Activated naive CD8-positive, alpha-beta T cell (primary cell): ENCODE results near the gene TRAIP.

Source experiments
- H3K27ac Mint-ChIP-seq: one replicate; pipeline ENCODE4 v1.8.0; 2021; ENCODE audit warnings: mixed read lengths
- H3K27me3 Mint-ChIP-seq: one replicate; pipeline ENCODE4 v1.8.0; 2021; ENCODE audit warnings: mixed read lengths
- H3K36me3 Mint-ChIP-seq: one replicate; pipeline ENCODE4 v1.8.0; 2021; ENCODE audit warnings: mixed read lengths
- H3K4me1 Mint-ChIP-seq: one replicate; pipeline ENCODE4 v1.8.0; 2021; ENCODE audit warnings: low read depth, mixed read lengths
- H3K4me3 Mint-ChIP-seq: one replicate; pipeline ENCODE4 v1.8.0; 2021; ENCODE audit warnings: mild to moderate bottlenecking, mixed read lengths
- H3K9me3 Mint-ChIP-seq: one replicate; pipeline ENCODE4 v1.8.0; 2021; ENCODE audit warnings: low read depth, mixed read lengths

Gene TRAIP

GRCh38 chr3:49807431-49808114, 48.8 kb downstream of the TRAIP start:
- peaks cover 61% of the 10 kb centered on the region for H3K4me1 Mint-ChIP-seq
- no peaks in the 10 kb centered on the region for H3K27me3 Mint-ChIP-seq
- no peaks in the 10 kb centered on the region for H3K36me3 Mint-ChIP-seq
- H3K9me3 Mint-ChIP-seq, result no peaks in the 10 kb centered on the region
- no peak overlapping the region for H3K4me3 Mint-ChIP-seq
- H3K27ac Mint-ChIP-seq, result peak overlapping the region; percentile 67

- H3K27me3 Mint-ChIP-seq, result no peaks in the 10 kb centered on the region
- H3K4me1 Mint-ChIP-seq, result peaks cover 58% of the 10 kb centered on the region
- no peaks in the 10 kb centered on the region for H3K9me3 Mint-ChIP-seq
- H3K4me3 Mint-ChIP-seq, result peak overlapping the region; percentile 9
- H3K27ac Mint-ChIP-seq, result peak overlapping the region; percentile 69
- no peaks in the 10 kb centered on the region for H3K36me3 Mint-ChIP-seq
These were observed 49.5 kb downstream of the TRAIP start for GRCh38 chr3:49806850-49807249.

- peaks cover 54% of the 10 kb centered on the region for H3K4me1 Mint-ChIP-seq
These were observed 50.3 kb downstream of the TRAIP start for GRCh38 chr3:49805897-49806701.

GRCh38 chr3:49805367-49805782, 51.0 kb downstream of the TRAIP start:
- Mint-ChIP-seq H3K9me3 (no peaks in the 10 kb centered on the region), H3K4me3 (peak overlapping the region; percentile 51), H3K4me1 (peaks cover 54% of the 10 kb centered on the region), H3K36me3 (no peaks in the 10 kb centered on the region), H3K27ac (peak overlapping the region; percentile 42), H3K27me3 (peaks cover 4% of the 10 kb centered on the region)

More at GRCh38 chr3:49805897-49806701, 50.3 kb downstream of the TRAIP start:
- Mint-ChIP-seq H3K27ac (peak overlapping the region; percentile 69), H3K36me3 (no peaks in the 10 kb centered on the region), H3K4me3 (peak overlapping the region; percentile 32), H3K9me3 (no peaks in the 10 kb centered on the region), H3K27me3 (peaks cover 2% of the 10 kb centered on the region)

- peaks cover 50% of the 10 kb centered on the region for H3K4me1 Mint-ChIP-seq
- H3K27ac Mint-ChIP-seq, result peak overlapping the region; percentile 54
- no peaks in the 10 kb centered on the region for H3K36me3 Mint-ChIP-seq
- H3K4me3 Mint-ChIP-seq, result peak overlapping the region; percentile 90
- no peaks in the 10 kb centered on the region for H3K9me3 Mint-ChIP-seq
- peaks cover 4% of the 10 kb centered on the region for H3K27me3 Mint-ChIP-seq
These were observed 52.0 kb downstream of the TRAIP start for GRCh38 chr3:49804141-49805041.

GRCh38 chr3:49803465-49804140, 52.8 kb downstream of the TRAIP start:
- Mint-ChIP-seq H3K27me3 (peaks cover 4% of the 10 kb centered on the region), H3K36me3 (no peaks in the 10 kb centered on the region), H3K4me3 (peak overlapping the region; percentile 90), H3K4me1 (peaks cover 48% of the 10 kb centered on the region), H3K9me3 (no peaks in the 10 kb centered on the region), H3K27ac (peak overlapping the region; percentile 54)

DNA sequence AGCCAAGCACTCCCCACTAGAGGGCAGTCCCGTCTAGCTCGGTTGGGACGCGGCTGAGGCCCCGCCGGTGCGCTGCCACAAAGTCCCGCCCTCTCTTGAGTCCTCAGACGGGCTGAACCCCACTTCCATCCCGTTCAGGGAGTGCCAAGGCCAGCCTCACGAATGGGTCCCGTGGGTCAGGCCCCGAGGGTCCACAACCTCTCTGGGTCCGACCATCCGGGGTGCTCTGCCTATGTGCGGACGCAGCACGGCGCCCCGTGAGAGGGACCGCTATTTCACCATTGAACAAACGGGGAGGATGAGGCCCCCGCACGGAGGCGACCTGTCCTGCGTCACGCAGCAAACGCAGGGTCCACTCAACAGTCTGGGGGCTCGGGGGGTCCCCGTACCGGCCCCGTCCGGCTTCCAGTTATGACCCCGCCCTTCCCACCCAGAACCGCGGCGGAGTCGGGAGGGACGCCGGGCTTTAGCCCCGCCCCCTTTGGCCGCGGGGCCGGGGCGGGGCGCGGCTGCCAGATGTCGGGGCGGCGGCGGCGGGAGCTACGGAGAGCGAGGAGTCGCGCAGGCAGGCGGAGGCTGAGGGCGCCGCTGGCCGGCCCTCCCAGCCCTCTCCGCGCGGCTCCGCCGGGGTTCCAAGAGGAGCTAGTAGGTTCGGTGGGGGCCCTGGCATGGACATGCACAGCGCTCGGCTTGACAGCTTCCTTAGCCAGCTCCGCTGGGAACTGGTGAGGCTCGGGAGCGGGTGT, 53.5 kb downstream of the TRAIP start, which contains the start of gene INKA1:
INKA1 (plus strand) TSS at position 543 of the 746 bp plus-strand sequence; CDS start at position 675, 132 bp downstream.
- peaks cover 41% of the 10 kb centered on the region for H3K4me1 Mint-ChIP-seq

GRCh38 chr3:49801160-49801559, 55.2 kb downstream of the TRAIP start:
- Mint-ChIP-seq H3K4me3 (peak overlapping the region; percentile 90), H3K27ac (no peak overlapping the region)

More for the DNA sequence above, 53.5 kb downstream of the TRAIP start, which contains the start of gene INKA1:
- peak within 1 kb of the TSS; percentile 90 for H3K4me3 Mint-ChIP-seq
- H3K9me3 Mint-ChIP-seq, result no peaks in the 10 kb centered on the region
- no peaks in the 10 kb centered on the region for H3K36me3 Mint-ChIP-seq
- H3K27me3 Mint-ChIP-seq, result peaks cover 4% of the 10 kb centered on the region
- peak within 1 kb of the TSS; percentile 86 for H3K27ac Mint-ChIP-seq

GRCh38 chr3:49799761-49800160, 56.6 kb downstream of the TRAIP start, which contains the start of gene CDHR4:
Gene CDHR4, minus strand, starts transcription at chr3:49799873. Its CDS starts 61 bp downstream, at chr3:49799812.
- peaks cover 4% of the 10 kb centered on the region for H3K27me3 Mint-ChIP-seq
- no peak within 1 kb of the TSS for H3K27ac Mint-ChIP-seq
- no peaks in the 10 kb centered on the region for H3K36me3 Mint-ChIP-seq
- no peaks in the 10 kb centered on the region for H3K9me3 Mint-ChIP-seq
- H3K4me3 Mint-ChIP-seq, result no peak within 1 kb of the TSS
- peaks cover 11% of the 10 kb centered on the region for H3K4me1 Mint-ChIP-seq

More at GRCh38 chr3:49801160-49801559, 55.2 kb downstream of the TRAIP start:
- H3K4me1 Mint-ChIP-seq, result peaks cover 24% of the 10 kb centered on the region
- no peaks in the 10 kb centered on the region for H3K9me3 Mint-ChIP-seq
- peaks cover 4% of the 10 kb centered on the region for H3K27me3 Mint-ChIP-seq
- H3K36me3 Mint-ChIP-seq, result no peaks in the 10 kb centered on the region

DNA sequence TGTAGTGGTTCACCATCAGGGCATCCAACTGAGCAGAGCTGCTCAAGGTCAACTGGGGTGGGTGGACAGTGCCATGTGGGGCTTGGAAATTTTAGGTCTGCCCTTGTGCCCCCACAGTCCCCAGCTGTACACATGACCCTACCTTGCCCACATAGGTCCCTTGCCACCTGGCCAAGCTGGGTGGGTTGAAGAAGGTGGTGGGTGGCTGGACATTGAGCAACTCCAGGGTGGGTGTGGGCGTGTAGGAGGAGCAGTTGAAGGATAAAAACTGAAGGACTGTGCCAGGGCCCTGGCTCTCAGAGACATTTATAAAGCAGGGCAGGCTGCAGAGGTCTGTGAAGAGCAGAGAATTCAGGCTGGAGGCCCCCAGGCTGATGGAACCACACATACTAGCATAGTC, 57.3 kb downstream of the TRAIP start:
- H3K36me3 Mint-ChIP-seq, result no peaks in the 10 kb centered on the region
- no peak overlapping the region for H3K4me3 Mint-ChIP-seq
- peaks cover 8% of the 10 kb centered on the region for H3K4me1 Mint-ChIP-seq
- H3K27ac Mint-ChIP-seq, result no peak overlapping the region
- H3K9me3 Mint-ChIP-seq, result no peaks in the 10 kb centered on the region
- H3K27me3 Mint-ChIP-seq, result peaks cover 4% of the 10 kb centered on the region

- Mint-ChIP-seq H3K9me3 (no peaks in the 10 kb centered on the region), H3K27ac (no peak overlapping the region), H3K36me3 (no peaks in the 10 kb centered on the region), H3K27me3 (no peaks in the 10 kb centered on the region), H3K4me3 (no peak overlapping the region), H3K4me1 (peaks cover under 1% of the 10 kb centered on the region)
These were observed 61.1 kb downstream of the TRAIP start for GRCh38 chr3:49794926-49795905.

GRCh38 chr3:49794431-49794830, 61.9 kb downstream of the TRAIP start:
- H3K4me1 Mint-ChIP-seq, result peaks cover 3% of the 10 kb centered on the region
- H3K36me3 Mint-ChIP-seq, result no peaks in the 10 kb centered on the region
- no peak overlapping the region for H3K27ac Mint-ChIP-seq
- no peaks in the 10 kb centered on the region for H3K27me3 Mint-ChIP-seq
- no peaks in the 10 kb centered on the region for H3K9me3 Mint-ChIP-seq
- no peak overlapping the region for H3K4me3 Mint-ChIP-seq
